ENCODE measurements around the gene SYCP3.
A peak's percentile ranks its signal among the peaks of the same experiment; 100 is the strongest.
"Not testable (repeated sequence)": the region's sequence is repeated elsewhere in the genome, so short reads cannot be mapped to it uniquely, and the experiment has no call there.

SYCP3 gene

DNA sequence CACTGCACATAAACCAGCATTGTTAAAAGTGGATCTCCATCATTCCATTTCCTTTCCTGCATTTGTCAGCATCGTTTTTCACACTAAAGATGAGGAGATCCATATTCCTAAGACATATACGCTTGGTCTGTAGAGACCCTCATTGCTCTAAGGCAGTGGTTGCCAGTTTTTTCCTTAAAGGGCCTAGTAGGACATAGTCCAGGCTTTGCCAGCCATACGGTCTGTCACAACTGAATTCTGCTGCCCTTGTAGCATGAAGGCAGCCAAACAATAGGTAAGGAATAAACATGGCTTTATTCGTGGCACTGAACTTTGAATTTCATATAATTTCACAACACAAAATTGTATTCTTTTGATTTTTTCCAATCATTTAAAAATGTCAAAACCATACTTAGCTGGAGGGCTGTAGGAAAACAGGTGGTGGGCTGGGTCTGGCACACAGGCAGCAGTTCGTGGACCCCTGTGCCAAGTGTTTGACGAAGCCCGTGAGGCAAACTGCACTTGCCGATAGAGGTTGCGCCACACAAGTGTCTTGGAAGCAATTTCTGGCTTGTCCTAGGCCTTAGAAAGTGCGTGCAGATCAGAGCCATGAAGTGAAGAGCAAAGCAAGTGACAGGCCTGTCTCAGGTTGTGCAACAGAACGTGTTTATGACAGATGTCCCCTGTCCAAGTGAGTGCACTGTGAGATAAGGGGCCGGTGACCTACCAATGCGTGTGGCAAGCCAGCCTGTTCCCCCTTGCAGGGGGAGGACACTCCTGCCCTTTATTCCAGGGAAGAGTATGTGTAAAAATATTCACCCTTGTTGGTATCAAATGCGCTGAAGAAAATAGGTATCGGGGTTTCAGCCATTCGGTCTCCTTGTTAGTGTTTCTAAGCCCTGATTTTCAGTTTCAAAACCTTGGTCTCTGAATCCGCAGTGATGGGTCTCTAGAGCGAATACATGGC is 42.7 kb downstream of the SYCP3 start:
- WGBS: 44% methylated on average over 18 of the region's 18 CpGs
- no peaks in the 10 kb centered on the region for H3K9me3 ChIP-seq (ENCODE audit: insufficient read depth, low read depth, low read length)
- no peak overlapping the region for H3K27ac ChIP-seq (ENCODE audit: low read depth, low read length)
- no peaks in the 10 kb centered on the region for H3K36me3 ChIP-seq (ENCODE audit: insufficient read depth, low read length)
- peak overlapping the region; percentile 86 for H3K4me3 ChIP-seq (ENCODE audit: low read length)
- H3K4me1 ChIP-seq (ENCODE audit: insufficient read depth, low read length): peaks cover 4% of the 10 kb centered on the region; the same call in 1 of the 2 replicates
- peaks cover 35% of the 10 kb centered on the region for H3K27me3 ChIP-seq (ENCODE audit: insufficient read depth, low read length)
- H3K9ac ChIP-seq (ENCODE audit: low read depth, low read length): peak overlapping the region; percentile 75

DNA sequence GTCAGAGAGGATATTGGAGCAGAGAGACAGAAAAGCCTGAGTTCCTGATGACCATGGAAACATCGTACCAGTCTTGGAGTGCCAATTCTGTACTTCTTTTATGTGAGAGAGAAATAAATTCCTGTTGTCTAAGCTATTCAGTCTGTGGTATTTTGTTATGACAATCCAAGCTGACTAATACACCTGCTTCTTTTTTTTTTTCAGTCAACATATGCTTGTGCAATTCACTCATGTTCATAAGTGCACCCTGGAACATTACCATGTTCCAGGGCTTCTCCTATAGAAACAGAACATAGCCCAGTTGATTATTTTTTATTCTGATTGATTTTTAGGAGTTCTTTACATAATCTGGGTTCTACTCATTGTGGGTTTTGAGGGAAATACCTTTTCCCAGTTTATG is 43.6 kb downstream of the SYCP3 start:
- Histone ChIP-seq H3K36me3 (ENCODE audit: insufficient read depth, low read length) (no peaks in the 10 kb centered on the region), H3K9ac (ENCODE audit: low read depth, low read length) (no peak overlapping the region), H3K4me3 (ENCODE audit: low read length) (no peak overlapping the region), H3K4me1 (ENCODE audit: insufficient read depth, low read length) (peaks cover 4% of the 10 kb centered on the region; the same call in 1 of the 2 replicates), H3K27me3 (ENCODE audit: insufficient read depth, low read length) (peaks cover 35% of the 10 kb centered on the region), H3K27ac (ENCODE audit: low read depth, low read length) (no peak overlapping the region), H3K9me3 (ENCODE audit: insufficient read depth, low read depth, low read length) (no peaks in the 10 kb centered on the region)
- 89% methylated on average over 1 of the region's 1 CpG for WGBS

DNA sequence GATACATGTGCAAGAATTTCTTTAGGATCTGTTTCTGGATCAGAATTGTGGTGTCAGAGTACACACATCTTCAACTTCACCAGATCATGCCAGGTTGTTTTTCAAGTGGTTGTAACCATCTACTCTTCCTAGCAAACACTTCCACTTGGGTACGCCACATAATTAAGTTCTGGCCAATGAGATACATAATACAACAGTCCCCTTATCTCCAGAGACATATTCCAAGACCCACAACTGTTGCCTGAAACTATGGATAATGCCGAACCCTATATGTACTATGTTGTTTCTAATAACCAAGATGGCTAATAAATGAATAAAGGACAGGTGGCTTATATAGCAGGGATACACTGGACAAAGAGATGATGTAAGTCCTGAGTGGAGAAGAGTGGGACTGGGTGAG is 44.3 kb downstream of the SYCP3 start:
- Histone ChIP-seq H3K36me3 (ENCODE audit: insufficient read depth, low read length) (no peaks in the 10 kb centered on the region), H3K27me3 (ENCODE audit: insufficient read depth, low read length) (peaks cover 35% of the 10 kb centered on the region), H3K9ac (ENCODE audit: low read depth, low read length) (no peak overlapping the region), H3K9me3 (ENCODE audit: insufficient read depth, low read depth, low read length) (no peaks in the 10 kb centered on the region), H3K4me3 (ENCODE audit: low read length) (no peak overlapping the region), H3K4me1 (ENCODE audit: insufficient read depth, low read length) (peaks cover 4% of the 10 kb centered on the region; the same call in 1 of the 2 replicates), H3K27ac (ENCODE audit: low read depth, low read length) (no peak overlapping the region)
- WGBS: 96% methylated on average over 1 of the region's 2 CpGs

DNA sequence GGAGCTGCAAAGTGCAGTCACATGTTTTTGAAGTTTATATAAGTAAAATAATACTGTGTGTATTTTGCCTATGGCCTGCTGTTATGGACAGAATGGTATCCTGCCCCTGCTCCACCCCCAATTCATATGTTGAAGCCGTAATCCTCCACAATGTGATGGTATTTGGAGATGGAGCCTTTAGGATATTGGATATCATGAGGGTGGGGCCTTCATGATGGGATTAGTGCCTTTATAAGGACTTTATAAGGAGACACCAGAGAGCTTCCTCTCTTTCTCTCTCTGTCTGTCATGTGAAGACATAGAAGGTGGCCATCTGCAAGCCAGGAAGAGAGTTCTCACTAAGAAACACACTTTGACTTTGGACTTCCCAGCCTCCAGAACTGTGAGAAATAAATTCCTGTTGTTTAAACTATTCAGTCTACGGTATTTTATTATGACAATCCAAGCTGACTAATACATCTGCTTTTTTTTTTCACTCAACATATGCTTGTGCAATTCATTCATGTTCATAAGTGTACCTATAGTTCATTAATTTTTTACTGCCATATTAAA is 44.9 kb downstream of the SYCP3 start:
- Histone ChIP-seq H3K9ac (ENCODE audit: low read depth, low read length) (no peak overlapping the region), H3K27ac (ENCODE audit: low read depth, low read length) (no peak overlapping the region), H3K27me3 (ENCODE audit: insufficient read depth, low read length) (peaks cover 35% of the 10 kb centered on the region), H3K36me3 (ENCODE audit: insufficient read depth, low read length) (no peaks in the 10 kb centered on the region), H3K4me3 (ENCODE audit: low read length) (no peak overlapping the region), H3K9me3 (ENCODE audit: insufficient read depth, low read depth, low read length) (no peaks in the 10 kb centered on the region), H3K4me1 (ENCODE audit: insufficient read depth, low read length) (peaks cover 4% of the 10 kb centered on the region; the same call in 1 of the 2 replicates)
- 84% methylated on average over 1 of the region's 2 CpGs for WGBS

DNA sequence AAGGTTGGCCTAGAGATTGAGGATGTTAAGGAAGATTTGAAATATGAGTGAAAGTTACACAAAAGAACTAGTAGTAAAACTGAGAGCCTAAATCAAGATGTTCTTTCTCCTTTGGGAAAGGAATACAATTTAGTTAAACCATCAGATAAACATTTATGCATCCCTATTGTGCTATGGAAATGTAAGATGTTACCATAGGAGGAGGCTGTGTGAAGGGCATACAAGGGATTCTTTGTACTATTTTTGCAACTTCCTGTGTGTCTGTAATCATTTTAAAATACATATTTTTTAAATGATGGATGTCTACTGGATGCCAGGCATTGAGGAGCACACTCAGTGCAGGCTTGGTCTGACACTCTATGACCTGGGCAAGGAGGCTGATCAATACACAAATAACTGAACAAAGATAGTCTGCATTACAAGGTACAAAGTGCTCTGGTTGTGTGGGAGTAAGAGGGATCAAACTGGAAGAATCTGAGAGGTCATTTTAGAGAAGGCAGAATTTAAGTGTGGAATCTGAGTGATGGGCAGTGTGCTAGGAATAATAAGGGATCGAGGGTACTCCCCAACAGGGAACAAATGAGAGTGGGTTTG is 47.7 kb downstream of the SYCP3 start:
- H3K27ac ChIP-seq (ENCODE audit: low read depth, low read length): no peak overlapping the region
- WGBS: 88% methylated on average over 1 of the region's 1 CpG
- H3K4me1 ChIP-seq (ENCODE audit: insufficient read depth, low read length): no peaks in the 10 kb centered on the region
- no peak overlapping the region for H3K4me3 ChIP-seq (ENCODE audit: low read length)
- peaks cover 17% of the 10 kb centered on the region for H3K27me3 ChIP-seq (ENCODE audit: insufficient read depth, low read length)
- H3K9me3 ChIP-seq (ENCODE audit: insufficient read depth, low read depth, low read length): no peaks in the 10 kb centered on the region
- no peaks in the 10 kb centered on the region for H3K36me3 ChIP-seq (ENCODE audit: insufficient read depth, low read length)
- H3K9ac ChIP-seq (ENCODE audit: low read depth, low read length): no peak overlapping the region

DNA sequence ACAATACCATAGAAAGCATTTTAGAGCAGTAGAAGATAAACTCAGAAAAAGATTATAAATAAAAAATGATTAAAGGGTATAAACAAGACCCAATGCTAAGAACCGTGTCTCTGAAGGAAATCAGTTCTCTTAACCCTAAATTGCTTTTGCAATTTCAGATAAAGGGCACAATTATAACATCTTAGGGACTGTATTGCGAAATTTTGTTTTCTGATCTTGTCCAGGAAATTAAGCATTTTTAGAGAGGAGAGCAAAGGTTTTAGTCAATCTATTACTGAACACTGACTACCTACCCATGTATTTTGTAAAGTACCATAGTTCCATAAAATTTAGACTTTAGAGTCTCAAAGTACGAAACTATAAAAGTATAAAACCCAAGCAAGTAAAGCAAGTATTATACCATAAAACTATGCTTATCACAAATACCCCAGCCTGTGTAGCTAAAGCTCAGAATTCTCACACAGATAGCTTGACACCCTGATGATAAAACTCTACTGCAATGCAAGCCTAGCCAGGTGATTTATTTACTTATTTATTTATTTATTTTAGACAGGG is 48.6 kb downstream of the SYCP3 start:
- Histone ChIP-seq H3K9ac (ENCODE audit: low read depth, low read length) (no peak overlapping the region), H3K4me1 (ENCODE audit: insufficient read depth, low read length) (no peaks in the 10 kb centered on the region), H3K27ac (ENCODE audit: low read depth, low read length) (no peak overlapping the region), H3K36me3 (ENCODE audit: insufficient read depth, low read length) (no peaks in the 10 kb centered on the region), H3K4me3 (ENCODE audit: low read length) (no peak overlapping the region), H3K9me3 (ENCODE audit: insufficient read depth, low read depth, low read length) (no peaks in the 10 kb centered on the region), H3K27me3 (ENCODE audit: insufficient read depth, low read length) (peaks cover 7% of the 10 kb centered on the region)
- WGBS: 50% methylated on average over 2 of the region's 3 CpGs

DNA sequence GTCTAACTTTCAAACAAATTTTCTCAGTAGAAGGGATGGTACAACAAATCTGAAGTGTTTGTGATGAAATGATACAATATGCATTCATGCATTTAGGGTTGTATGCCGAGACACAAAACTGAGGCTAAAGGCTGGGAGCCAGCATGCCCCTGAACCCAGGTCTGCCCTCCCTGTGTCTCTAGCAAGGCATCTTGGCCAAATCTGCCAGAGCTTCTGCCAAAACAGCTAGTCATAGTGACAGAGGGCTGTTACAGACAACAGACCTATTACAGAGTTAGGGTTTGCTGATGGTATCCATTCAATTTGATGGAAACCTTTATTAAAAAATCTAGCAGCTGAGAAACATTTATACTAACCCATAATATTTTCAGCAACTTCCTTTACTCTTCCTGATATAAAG is 53.1 kb downstream of the SYCP3 start:
- no peak overlapping the region for H3K4me3 ChIP-seq (ENCODE audit: low read length)
- H3K27ac ChIP-seq (ENCODE audit: low read depth, low read length): no peak overlapping the region
- 96% methylated on average over 1 of the region's 1 CpG for WGBS

DNA sequence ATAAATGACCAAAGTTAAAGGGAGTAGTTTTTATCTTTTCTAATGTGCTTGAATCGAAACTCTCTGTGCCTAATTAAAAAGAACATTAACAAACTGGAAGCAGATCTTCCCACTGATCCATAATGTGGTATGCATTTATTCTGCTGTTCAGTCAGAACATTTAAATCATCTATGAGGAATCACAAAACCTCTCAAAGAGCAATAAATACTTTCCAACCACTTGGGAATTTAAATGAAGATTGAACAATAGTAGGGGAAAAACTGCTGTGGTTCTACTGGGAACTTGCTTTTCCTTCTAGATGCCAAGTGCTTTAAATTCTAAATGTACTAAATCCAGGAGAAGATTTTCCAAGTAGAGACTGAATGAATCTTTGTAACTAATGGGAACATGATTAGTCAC is 54.2 kb downstream of the SYCP3 start:
- Histone ChIP-seq H3K4me3 (ENCODE audit: low read length) (no peak overlapping the region), H3K27ac (ENCODE audit: low read depth, low read length) (no peak overlapping the region), H3K4me1 (ENCODE audit: insufficient read depth, low read length) (no peaks in the 10 kb centered on the region), H3K9ac (ENCODE audit: low read depth, low read length) (no peak overlapping the region), H3K36me3 (ENCODE audit: insufficient read depth, low read length) (no peaks in the 10 kb centered on the region), H3K9me3 (ENCODE audit: insufficient read depth, low read depth, low read length) (no peaks in the 10 kb centered on the region), H3K27me3 (ENCODE audit: insufficient read depth, low read length) (no peaks in the 10 kb centered on the region)
- 100% methylated on average over 1 of the region's 1 CpG for WGBS

More for the DNA sequence above, 53.1 kb downstream of the SYCP3 start:
- no peaks in the 10 kb centered on the region for H3K27me3 ChIP-seq (ENCODE audit: insufficient read depth, low read length)
- no peak overlapping the region for H3K9ac ChIP-seq (ENCODE audit: low read depth, low read length)
- no peaks in the 10 kb centered on the region for H3K36me3 ChIP-seq (ENCODE audit: insufficient read depth, low read length)
- no peaks in the 10 kb centered on the region for H3K9me3 ChIP-seq (ENCODE audit: insufficient read depth, low read depth, low read length)
- H3K4me1 ChIP-seq (ENCODE audit: insufficient read depth, low read length): no peaks in the 10 kb centered on the region

DNA sequence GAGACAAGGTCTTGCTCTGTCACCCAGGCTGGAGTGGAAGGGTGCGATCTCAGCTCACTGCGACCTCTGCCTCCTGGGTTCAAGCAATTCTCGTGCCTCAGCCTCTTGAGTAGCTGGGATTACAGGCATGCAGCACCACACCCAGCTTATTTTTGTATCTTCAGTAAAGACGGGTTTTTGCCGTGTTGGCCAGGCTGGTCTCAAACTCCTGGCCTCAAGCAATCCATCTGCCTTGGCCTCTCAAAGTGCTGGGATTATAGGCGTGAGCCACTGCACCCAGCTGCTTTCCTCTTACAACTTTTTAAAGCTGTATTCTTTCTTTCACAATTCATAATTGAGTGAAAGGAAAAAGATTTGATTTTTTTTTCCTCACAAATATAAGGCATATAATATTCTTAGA is 57.6 kb downstream of the SYCP3 start:
- not testable (repeated sequence) for H3K36me3 ChIP-seq (ENCODE audit: insufficient read depth, low read length); H3K9me3 ChIP-seq (ENCODE audit: insufficient read depth, low read depth, low read length); H3K4me1 ChIP-seq (ENCODE audit: insufficient read depth, low read length); H3K27ac ChIP-seq (ENCODE audit: low read depth, low read length); H3K4me3 ChIP-seq (ENCODE audit: low read length); H3K27me3 ChIP-seq (ENCODE audit: insufficient read depth, low read length); H3K9ac ChIP-seq (ENCODE audit: low read depth, low read length)
- WGBS: 94% methylated on average over 6 of the region's 6 CpGs

DNA sequence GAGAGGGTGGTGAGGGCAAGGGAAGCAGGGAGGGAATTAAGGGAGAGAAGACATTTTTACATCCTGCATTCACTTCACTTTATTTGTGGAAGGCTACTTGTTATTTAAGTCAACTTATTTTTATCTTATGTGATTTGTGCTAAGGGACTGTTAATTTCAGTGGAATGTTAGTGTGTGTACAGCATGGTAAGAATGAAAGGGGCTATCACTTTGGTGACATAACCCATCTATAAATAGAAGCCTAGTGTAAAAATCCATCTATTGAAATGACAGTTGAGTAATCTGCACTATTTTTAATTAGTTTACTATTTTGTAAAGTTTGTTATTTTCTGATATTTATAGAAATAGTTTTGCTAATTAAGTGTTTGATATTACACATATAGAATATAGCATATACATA is 58.6 kb downstream of the SYCP3 start:
- Histone ChIP-seq H3K9ac (ENCODE audit: low read depth, low read length) (no peak overlapping the region), H3K4me3 (ENCODE audit: low read length) (no peak overlapping the region), H3K4me1 (ENCODE audit: insufficient read depth, low read length) (no peaks in the 10 kb centered on the region), H3K9me3 (ENCODE audit: insufficient read depth, low read depth, low read length) (no peaks in the 10 kb centered on the region), H3K27ac (ENCODE audit: low read depth, low read length) (no peak overlapping the region), H3K36me3 (ENCODE audit: insufficient read depth, low read length) (no peaks in the 10 kb centered on the region), H3K27me3 (ENCODE audit: insufficient read depth, low read length) (no peaks in the 10 kb centered on the region)

DNA sequence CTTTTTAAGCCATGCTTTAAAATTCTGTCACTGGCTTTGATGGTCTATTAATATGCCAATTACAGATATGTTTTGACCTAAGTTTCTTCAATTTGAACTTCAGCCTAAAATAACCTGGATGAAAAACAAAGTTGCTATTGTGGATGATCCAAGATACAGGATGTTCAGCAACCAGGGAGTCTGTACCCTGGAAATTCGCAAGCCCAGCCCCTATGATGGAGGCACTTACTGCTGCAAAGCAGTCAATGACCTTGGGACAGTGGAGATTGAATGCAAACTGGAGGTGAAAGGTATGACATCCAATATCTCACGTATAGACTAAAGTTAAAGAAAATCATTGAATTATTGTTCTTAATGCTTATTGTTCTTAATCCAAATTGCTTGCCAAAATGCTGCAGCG is 59.0 kb downstream of the SYCP3 start:
- H3K4me1 ChIP-seq (ENCODE audit: insufficient read depth, low read length): no peaks in the 10 kb centered on the region
- H3K4me3 ChIP-seq (ENCODE audit: low read length): no peak overlapping the region
- no peaks in the 10 kb centered on the region for H3K9me3 ChIP-seq (ENCODE audit: insufficient read depth, low read depth, low read length)
- WGBS: 94% methylated on average over 3 of the region's 3 CpGs
- H3K27me3 ChIP-seq (ENCODE audit: insufficient read depth, low read length): no peaks in the 10 kb centered on the region
- no peak overlapping the region for H3K27ac ChIP-seq (ENCODE audit: low read depth, low read length)
- no peaks in the 10 kb centered on the region for H3K36me3 ChIP-seq (ENCODE audit: insufficient read depth, low read length)
- H3K9ac ChIP-seq (ENCODE audit: low read depth, low read length): no peak overlapping the region
